H1 (cell line): ENCODE results near the gene SEC14L5. TPM values are rescaled to one million over a fixed set of nuclear protein-coding genes. Genes with fewer than 3 reads are reported as not detected.

Experiments used
- CTCF ChIA-PET: fragments of 300-600 bp; sonication (Branson Sonifier 250); formaldehyde crosslinking; loops from one replicate; lab custom pipeline; 2021; ENCODE audit not compliant: partially characterized antibody; lab: Charles Lee
- POLR2A ChIA-PET: fragments of 300-600 bp; sonication (Branson Sonifier 250); formaldehyde crosslinking; loops from one replicate; lab custom pipeline; 2021; ENCODE audit warnings: inconsistent platforms; ENCODE audit not compliant: partially characterized antibody; lab: Charles Lee
- DNase-seq, 2 experiments: peaks; one replicate each; pipeline versions ENCODE4 v3.0.0 to v3.0.0-alpha.2; 2010 to 2022; ENCODE audit warnings: low spot score in 2 of 2, low read depth in 1 of 2, mixed read lengths in 1 of 2
- FAIRE-seq: peaks from 2 replicates; lab custom pipeline; 2011; peaks lifted over from hg19 to GRCh38; lab: Jason Lieb, UNC
- H2AFZ ChIP-seq: 2 replicates; pipeline ENCODE4 v1.8.1; 2012; ENCODE audit warnings: low read length, inconsistent platforms
- H2AK5ac ChIP-seq: 2 replicates; pipeline ENCODE4 v1.6.1; 2013; ENCODE audit warnings: low read depth, low read length
- H2BK120ac ChIP-seq: replicated peaks from 2 replicates; pipeline ENCODE3; 2013; ENCODE audit warnings: low read depth, low read length, inconsistent platforms
- H2BK12ac ChIP-seq: 2 replicates; pipeline ENCODE4 v1.6.1; 2013; ENCODE audit warnings: low read depth, low read length
- H2BK15ac ChIP-seq: 2 replicates; pipeline ENCODE4 v1.6.1; 2013; ENCODE audit warnings: low read length
- H2BK20ac ChIP-seq: 2 replicates; pipeline ENCODE4 v1.6.1; 2013; ENCODE audit warnings: low read length
- H2BK5ac ChIP-seq: 2 replicates; pipeline ENCODE4 v1.6.1; 2013; ENCODE audit warnings: low read depth, low read length
- H3K14ac ChIP-seq: 2 replicates; pipeline ENCODE4 v1.6.1; 2013; ENCODE audit warnings: inconsistent platforms; ENCODE audit not compliant: insufficient read length
- H3K18ac ChIP-seq: 2 replicates; pipeline ENCODE4 v1.6.1; 2013; ENCODE audit warnings: low read length; ENCODE audit errors: extremely low read depth
- H3K23ac ChIP-seq: 2 replicates; pipeline ENCODE4 v1.6.1; 2013; ENCODE audit warnings: inconsistent platforms; ENCODE audit not compliant: insufficient read length
- H3K23me2 ChIP-seq: 2 replicates; pipeline ENCODE4 v1.6.1; 2013; ENCODE audit warnings: low read depth, low read length
- H3K27ac ChIP-seq: 2 replicates; pipeline ENCODE4 v1.6.1; 2011; ENCODE audit warnings: low read depth, low read length, inconsistent platforms
- H3K27me3 ChIP-seq, 4 experiments: replicated peaks in 1 of 4; 1 replicate in 1 of 4; 2 replicates in 3 of 4; pipeline versions ENCODE4 v1.6.1 to v1.8.1; 2011 to 2013; ENCODE audit warnings: low read length in 3 of 4, mild to moderate bottlenecking in 3 of 4, inconsistent platforms in 2 of 4, mixed read lengths in 2 of 4, moderate library complexity in 1 of 4; ENCODE audit not compliant: control insufficient read depth in 3 of 4, insufficient read depth in 3 of 4; ENCODE audit errors: extremely low read depth in 1 of 4
- H3K36me3 ChIP-seq, 4 experiments: 2 replicates each; pipeline versions ENCODE4 v1.6.1 to v1.8.1; 2011 to 2013; ENCODE audit warnings: mild to moderate bottlenecking in 4 of 4, low read length in 3 of 4, moderate library complexity in 2 of 4, control low read depth in 1 of 4, inconsistent platforms in 1 of 4; ENCODE audit not compliant: insufficient read depth in 4 of 4, control insufficient read depth in 2 of 4
- H3K4ac ChIP-seq: replicated peaks from 2 replicates; pipeline ENCODE3; 2013; ENCODE audit warnings: low read length, low read depth, mixed read lengths, inconsistent platforms; ENCODE audit not compliant: insufficient read length
- H3K4me1 ChIP-seq, 4 experiments: replicated peaks in 1 of 4; 1 replicate in 1 of 4; 2 replicates in 3 of 4; pipeline versions ENCODE4 v1.6.1 to v1.8.1; 2011 to 2013; ENCODE audit warnings: low read length in 3 of 4, inconsistent platforms in 2 of 4, mixed read lengths in 1 of 4; ENCODE audit not compliant: insufficient read depth in 4 of 4, control insufficient read depth in 3 of 4
- H3K4me2 ChIP-seq, 2 experiments: 2 replicates each; pipeline versions ENCODE4 v1.6.1 to v1.8.1; 2011 to 2013; ENCODE audit warnings: low read depth in 2 of 2, low read length in 2 of 2, control low read depth in 1 of 2, inconsistent platforms in 1 of 2, mild to moderate bottlenecking in 1 of 2; ENCODE audit not compliant: insufficient read depth in 1 of 2
- H3K4me3 ChIP-seq, 4 experiments: fragments of 200-600, 300-600 bp in 1 of 4; sonication (generic), shearing (Covaris generic), sonication (Bioruptor Twin) in 1 of 4; 2 replicates each; pipeline versions ENCODE4 v1.5.1 to v1.8.1; 2011 to 2016; ENCODE audit warnings: low read length in 4 of 4, low read depth in 3 of 4, control low read depth in 2 of 4, inconsistent platforms in 2 of 4, mild to moderate bottlenecking in 2 of 4, mixed read lengths in 1 of 4, moderate library complexity in 1 of 4; ENCODE audit not compliant: insufficient read depth in 2 of 4; ENCODE audit errors: extremely low read depth in 1 of 4
- H3K56ac ChIP-seq: replicated peaks from 2 replicates; pipeline ENCODE3; 2013; ENCODE audit warnings: low read depth, mild to moderate bottlenecking, mixed read lengths, low read length, inconsistent platforms; ENCODE audit not compliant: insufficient read length
- H3K79me1 ChIP-seq: 2 replicates; pipeline ENCODE4 v1.6.1; 2013; ENCODE audit warnings: low read depth, low read length, control low read depth
- H3K79me2 ChIP-seq, 2 experiments: 2 replicates each; pipeline versions ENCODE4 v1.6.1 to v1.8.1; 2012 to 2013; ENCODE audit warnings: low read length in 2 of 2, mild to moderate bottlenecking in 2 of 2, inconsistent platforms in 1 of 2; ENCODE audit not compliant: insufficient read depth in 2 of 2, control insufficient read depth in 1 of 2
- H3K9ac ChIP-seq, 4 experiments: replicated peaks in 1 of 4; 1 replicate in 1 of 4; 2 replicates in 3 of 4; pipeline versions ENCODE4 v1.6.1 to v1.8.1; 2011 to 2013; ENCODE audit warnings: low read depth in 3 of 4, low read length in 3 of 4, control low read depth in 2 of 4, mild to moderate bottlenecking in 2 of 4, moderate library complexity in 2 of 4, inconsistent platforms in 1 of 4; ENCODE audit errors: extremely low read depth in 1 of 4
- H3K9me3 ChIP-seq, 2 experiments: 2 replicates each; pipeline versions ENCODE4 v1.6.1 to v1.8.1; 2012 to 2013; ENCODE audit warnings: mild to moderate bottlenecking in 2 of 2, moderate library complexity in 2 of 2, control low read depth in 1 of 2, inconsistent platforms in 1 of 2, low read depth in 1 of 2, low read length in 1 of 2, mixed read lengths in 1 of 2; ENCODE audit not compliant: insufficient read depth in 2 of 2
- H4K20me1 ChIP-seq, 2 experiments: replicated peaks in 1 of 2; 2 replicates each; pipeline versions ENCODE3 to v1.8.1; 2011 to 2013; ENCODE audit warnings: inconsistent platforms in 2 of 2, low read length in 2 of 2, mild to moderate bottlenecking in 1 of 2; ENCODE audit not compliant: insufficient read depth in 2 of 2, control insufficient read depth in 1 of 2
- H4K5ac ChIP-seq: 2 replicates; pipeline ENCODE4 v1.6.1; 2013; ENCODE audit warnings: low read length, low read depth, mixed read lengths, inconsistent platforms; ENCODE audit not compliant: insufficient read length
- H4K8ac ChIP-seq: 2 replicates; pipeline ENCODE4 v1.8.0; 2013; ENCODE audit warnings: mild to moderate bottlenecking, moderate library complexity, low read length, inconsistent platforms; ENCODE audit not compliant: insufficient read depth; ENCODE audit errors: extremely low read depth
- H4K91ac ChIP-seq: replicated peaks from 2 replicates; pipeline ENCODE3; 2013; ENCODE audit warnings: low read length, mixed read lengths, inconsistent platforms; ENCODE audit not compliant: insufficient read length
- EZH2 ChIP-seq: fragments of 200-600 bp; sonication (generic); IDR thresholded peaks from 2 replicates; pipeline ENCODE4 v1.7.1; 2012; ENCODE audit warnings: low read depth, mild to moderate bottlenecking, moderate library complexity, low read length, inconsistent platforms; ENCODE audit not compliant: severe bottlenecking
- RNF2 ChIP-seq: fragments of 200-900, 300-1000 bp; sonication (generic); IDR thresholded peaks from 2 replicates; pipeline ENCODE4 v1.7.1; 2016; ENCODE audit warnings: borderline replicate concordance, low read depth, mild to moderate bottlenecking, antibody characterized with exemption, low read length; ENCODE audit not compliant: poor library complexity, severe bottlenecking; ENCODE audit errors: missing control alignments
- SIN3A ChIP-seq, 2 experiments: IDR thresholded peaks in 1 of 2; conservative IDR thresholded peaks in 1 of 2; 2 replicates each; pipeline ENCODE4 v1.6.1; 2011 to 2012; ENCODE audit warnings: low read length in 2 of 2, improper control_type of control experiment in 1 of 2, low read depth in 1 of 2, mild to moderate bottlenecking in 1 of 2
- SIRT6 ChIP-seq: IDR thresholded peaks from one replicate; pipeline ENCODE4 v1.7.1; 2012; ENCODE audit warnings: low read length, inconsistent platforms
- SP4 ChIP-seq: IDR thresholded peaks from 2 replicates; pipeline ENCODE4 v1.6.1; 2012; ENCODE audit warnings: low read length, inconsistent platforms
- TCF12 ChIP-seq: IDR thresholded peaks from 2 replicates; pipeline ENCODE4 v1.6.1; 2011; ENCODE audit warnings: low read depth, mild to moderate bottlenecking, low read length
- WGBS, 2 experiments: shearing (Covaris generic) in 1 of 2; methylation state at CpG; one replicate each; pipeline versions ENCODE4 v1.1.6 to v1.1.7; 2013 to 2015; ENCODE audit warnings: low lambda C conversion rate in 2 of 2, mixed read lengths in 2 of 2, inconsistent platforms in 1 of 2, low coverage in 1 of 2, missing lambda C conversion rate in 1 of 2; ENCODE audit not compliant: insufficient replicate concordance in 2 of 2, insufficient coverage in 1 of 2, insufficient read length in 1 of 2; ENCODE audit errors: extremely low coverage in 1 of 2, missing lambda C conversion rate in 1 of 2; 5-methylcytosine and 5-hydroxymethylcytosine counted together
- polyA plus RNA-seq, 7 experiments: library from polyadenylated mRNA; depleted of rRNA in 3 of 7; stranded (reverse) in 5 of 7; unstranded in 2 of 7; fragments of >200 nt in 5 of 7; fragments of 200-250 nt in 2 of 7; gene quantifications; 1 replicate in 5 of 7; 2 replicates in 1 of 7; 4 replicates in 1 of 7; pipeline versions ENCODE4 v1.2.1 to v1.2.3, GENCODE V29; 2011 to 2013; ENCODE audit warnings: missing spikeins in 2 of 7, mixed read lengths in 2 of 7
- total RNA-seq: library from RNA; stranded (reverse); fragmentation: NEBNext Ultra II Directional; extraction: Animal tissue kit (Norgen Biotek cat#: 25700); gene quantifications from 2 replicates; pipeline ENCODE4 v1.2.1, GENCODE V29; 2021
- TF ChIP-seq, protein P1 (sequence below): IDR thresholded peaks from 2 replicates; pipeline ENCODE4 v1.6.1; 2012; ENCODE audit warnings: inconsistent platforms
- TF ChIP-seq, protein P2 (sequence below): IDR thresholded peaks from 2 replicates; pipeline ENCODE4 v1.6.1; 2012; ENCODE audit warnings: low read length, inconsistent platforms

SEC14L5 gene
- total and polyA plus RNA-seq, 2 of the 8 experiments (the other 6 are each of a cell fraction or from before 2014, with no cell fraction given) = 1.9 to 3.0 TPM

DNA sequence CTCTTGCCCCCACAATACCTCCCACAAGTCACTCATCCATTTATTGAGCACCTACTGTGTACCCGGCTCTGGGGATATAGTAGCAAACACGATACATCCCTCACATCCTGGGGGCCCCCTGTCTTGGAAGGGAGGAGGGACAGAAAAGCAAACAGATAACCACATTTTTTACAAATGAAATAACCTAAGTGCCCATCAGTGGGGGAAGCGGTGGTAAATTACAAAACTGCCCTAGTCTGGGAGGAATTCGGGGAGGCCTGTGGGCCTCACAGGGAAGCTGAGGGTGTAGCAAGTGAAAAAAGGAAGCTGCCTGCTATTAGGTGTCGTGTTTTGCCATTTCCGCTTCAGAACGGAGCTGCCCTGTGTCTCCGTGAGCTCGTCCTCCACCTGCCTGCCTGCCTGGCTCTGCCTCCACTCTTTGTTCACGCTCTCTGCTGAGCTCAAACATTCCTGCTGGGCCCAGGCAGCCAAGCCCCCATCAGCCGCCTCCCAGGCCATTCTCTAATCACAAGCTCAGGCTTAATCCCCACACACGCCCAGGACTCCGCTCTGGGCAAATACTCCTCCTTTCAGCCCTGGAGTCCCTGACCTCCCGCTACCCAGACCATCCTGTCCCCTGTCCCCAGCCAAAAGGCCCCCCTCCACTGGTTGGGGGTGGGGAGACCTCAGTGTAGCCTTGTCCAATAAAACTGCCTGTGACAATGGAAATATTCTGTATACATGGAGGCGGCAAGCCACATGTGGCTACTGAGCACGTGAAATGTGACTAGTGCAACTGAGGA, 10.2 kb upstream of the SEC14L5 start:
- Histone ChIP-seq H2BK5ac (peak overlapping the region; percentile 58; the same call in 1 of the 2 replicates), H4K91ac (peak overlapping the region; percentile 45), H3K18ac (peak overlapping the region; percentile 60), H2BK15ac (peak overlapping the region; percentile 53; the same call in 1 of the 2 replicates), H3K23me2 (peaks cover 8% of the 10 kb centered on the region; the same call in 1 of the 2 replicates), H3K4me2 (peak overlapping the region; percentile 31 to 38; a peak in 2 of 4 replicates), H2AK5ac (0 out of 2 replicates have a peak overlapping the region, but pooled peaks have one; percentile 39), H3K9ac (peak overlapping the region in 1 of 4 experiments; percentile 16; a peak in 1 of 7 replicates), H2BK120ac (no peak overlapping the region), H3K36me3 (no peaks in the 10 kb centered on the region), H3K79me2 (no peaks in the 10 kb centered on the region), H2AFZ (peak overlapping the region; percentile 36; the same call in 1 of the 2 replicates), H3K4me1 (peaks cover 15 to 38% (median 30%) of the 10 kb centered on the region in 4 experiments), H4K20me1 (no peaks in the 10 kb centered on the region), H3K27ac (peak overlapping the region; percentile 54; the same call in 1 of the 2 replicates), H3K14ac (no peak overlapping the region), H3K4me3 (no peak overlapping the region; a peak in 1 of 8 replicates), H4K8ac (peak overlapping the region; percentile 46), H3K79me1 (no peaks in the 10 kb centered on the region), H2BK20ac (peak overlapping the region; percentile 89), H3K23ac (no peak overlapping the region), H3K56ac (no peak overlapping the region), H3K4ac (peak overlapping the region; percentile 62), H2BK12ac (peak overlapping the region; percentile 78; the same call in 1 of the 2 replicates), H3K27me3 (no peaks in the 10 kb centered on the region), H3K9me3 (no peaks in the 10 kb centered on the region), H4K5ac (peak overlapping the region; percentile 8)
- WGBS, 2 experiments = 62% methylated on average over 16 of the region's 16 CpGs; no CpG with 5 or more reads in 1 of the 2 experiments
- no peak for FAIRE-seq
- POLR2A ChIA-PET = interaction anchor here (1.0 to 2.2 kb wide), 7 partner anchors 8 to 58 kb away, joined by 3 to 17 read pairs (median 3); partner anchors contain the start of genes PPL and SEC14L5
- CTCF ChIA-PET = interaction anchor here (0.8 to 1.9 kb wide), 10 partner anchors 9 to 64 kb away, joined by 3 to 9 read pairs (median 4); partner anchors contain the start of gene PPL
- no peak for DNase-seq
- TF ChIP-seq SP4 (no peak), SIN3A (conservative IDR thresholded peaks at IDR 0.05 in 1 of 2, IDR thresholded peaks at IDR 0.05 in 1 of 2; ENCODE audit: low read depth in 1 of 2, low read length in 2 of 2) (no peak), TCF12 (no peak), SIRT6 (no peak), EZH2 (no peak), RNF2 (no peak)
- TF ChIP-seq, protein P1, sequence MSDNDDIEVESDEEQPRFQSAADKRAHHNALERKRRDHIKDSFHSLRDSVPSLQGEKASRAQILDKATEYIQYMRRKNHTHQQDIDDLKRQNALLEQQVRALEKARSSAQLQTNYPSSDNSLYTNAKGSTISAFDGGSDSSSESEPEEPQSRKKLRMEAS = peak; percentile 58
- TF ChIP-seq, protein P2, sequence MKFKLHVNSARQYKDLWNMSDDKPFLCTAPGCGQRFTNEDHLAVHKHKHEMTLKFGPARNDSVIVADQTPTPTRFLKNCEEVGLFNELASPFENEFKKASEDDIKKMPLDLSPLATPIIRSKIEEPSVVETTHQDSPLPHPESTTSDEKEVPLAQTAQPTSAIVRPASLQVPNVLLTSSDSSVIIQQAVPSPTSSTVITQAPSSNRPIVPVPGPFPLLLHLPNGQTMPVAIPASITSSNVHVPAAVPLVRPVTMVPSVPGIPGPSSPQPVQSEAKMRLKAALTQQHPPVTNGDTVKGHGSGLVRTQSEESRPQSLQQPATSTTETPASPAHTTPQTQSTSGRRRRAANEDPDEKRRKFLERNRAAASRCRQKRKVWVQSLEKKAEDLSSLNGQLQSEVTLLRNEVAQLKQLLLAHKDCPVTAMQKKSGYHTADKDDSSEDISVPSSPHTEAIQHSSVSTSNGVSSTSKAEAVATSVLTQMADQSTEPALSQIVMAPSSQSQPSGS = no peak
